HCT116 (cell line): ENCODE measurements around the gene NXT1. TPM values are rescaled to one million over a fixed set of nuclear protein-coding genes. Genes with fewer than 3 reads are reported as not detected.

ENCODE experiments used
- ATAC-seq: fragments of 200-7000 bp; cut with Tn5 transposase; 2 replicates; pipeline ENCODE4 v1.9.1; 2020; ENCODE audit warnings: mild to moderate bottlenecking, moderate library complexity
- BruUV-seq: library from RNA; stranded (reverse); fragments of 400-500 nt; replicated peaks from 2 replicates; lab custom pipeline; 2021; lab: Mats Ljungman, UMichigan
- CTCF ChIA-PET: fragments of 300-600 bp; sonication (Branson Sonifier 250); formaldehyde crosslinking; loops from one replicate; lab custom pipeline; 2021; ENCODE audit warnings: antibody characterized with exemption; lab: Charles Lee
- POLR2A ChIA-PET: fragments of 300-600, 350-600 bp; sonication (Branson Sonifier 250); formaldehyde crosslinking; loops from one replicate; lab custom pipeline; 2021; ENCODE audit warnings: antibody characterized with exemption; lab: Charles Lee
- RAD21 ChIA-PET, 2 experiments: fragments of 300-600 bp; sonication (Branson Sonifier 250); formaldehyde crosslinking; loops; one replicate each; lab custom pipeline; 2023; ENCODE audit warnings: low total read pairs in 2 of 2; ENCODE audit not compliant: uncharacterized antibody in 2 of 2, unreplicated experiment in 2 of 2, low non-redundant PET in 1 of 2; lab: Charles Lee
- DNase-seq: peaks from one replicate; pipeline ENCODE4 v3.0.0-alpha.2; 2010; ENCODE audit warnings: low read depth, low spot score
- H2AFZ ChIP-seq: fragments of 200-600 bp; shearing (Covaris generic), sonication (generic); 2 replicates; pipeline ENCODE4 v1.6.1; 2017; ENCODE audit warnings: low read depth, mixed run types, mixed read lengths, antibody characterized with exemption, low read length; ENCODE audit not compliant: poor library complexity, severe bottlenecking
- H3K27ac ChIP-seq: 2 replicates; pipeline ENCODE4 v1.5.1; 2012; ENCODE audit warnings: low read depth, low read length
- H3K27me3 ChIP-seq: fragments of 200-600 bp; sonication (generic); 2 replicates; pipeline ENCODE4 v1.6.1; 2016; ENCODE audit warnings: mixed run types, low read length, mixed read lengths; ENCODE audit not compliant: insufficient read depth
- H3K36me3 ChIP-seq, 2 experiments: fragments of 200-500 bp in 1 of 2; fragments of 200-600 bp in 1 of 2; sonication (Bioruptor generic) in 1 of 2; sonication (generic) in 1 of 2; 2 replicates each; pipeline versions ENCODE4 v1.5.1 to v1.6.1; 2014 to 2016; ENCODE audit warnings: low read length in 2 of 2, inconsistent platforms in 1 of 2, mixed read lengths in 1 of 2, mixed run types in 1 of 2; ENCODE audit not compliant: insufficient read depth in 2 of 2, control insufficient read depth in 1 of 2
- H3K4me1 ChIP-seq, 2 experiments: fragments of 200-600 bp in 1 of 2; sonication (generic) in 1 of 2; 2 replicates each; pipeline versions ENCODE4 v1.5.1 to v1.6.1; 2012 to 2017; ENCODE audit warnings: low read length in 2 of 2, inconsistent platforms in 1 of 2, mild to moderate bottlenecking in 1 of 2, mixed read lengths in 1 of 2, mixed run types in 1 of 2, moderate library complexity in 1 of 2; ENCODE audit not compliant: insufficient read depth in 2 of 2, control insufficient read depth in 1 of 2
- H3K4me2 ChIP-seq: fragments of 200-600 bp; sonication (generic); 2 replicates; pipeline ENCODE4 v1.6.1; 2017; ENCODE audit warnings: mixed run types, low read length, mixed read lengths
- H3K4me3 ChIP-seq, 2 experiments: fragments of 200-600 bp in 1 of 2; sonication (generic) in 1 of 2; replicated peaks in 1 of 2; 2 replicates each; pipeline ENCODE4 v1.5.1; 2011 to 2016; ENCODE audit warnings: low read length in 2 of 2, control low read depth in 1 of 2, low read depth in 1 of 2, mild to moderate bottlenecking in 1 of 2, mixed read lengths in 1 of 2, mixed run types in 1 of 2
- H3K79me2 ChIP-seq: fragments of 200-600 bp; sonication (generic); 2 replicates; pipeline ENCODE4 v1.6.1; 2017; ENCODE audit warnings: mild to moderate bottlenecking, mixed run types, low read length, moderate library complexity, mixed read lengths; ENCODE audit not compliant: insufficient read depth
- H3K9ac ChIP-seq: fragments of 200-600 bp; sonication (generic); 2 replicates; pipeline ENCODE4 v1.6.1; 2016; ENCODE audit warnings: low read length, mixed read lengths
- H3K9me2 ChIP-seq: fragments of 200-600 bp; sonication (generic), shearing (Covaris generic); 2 replicates; pipeline ENCODE4 v1.6.1; 2017; ENCODE audit warnings: mixed run types, mild to moderate bottlenecking, moderate library complexity; ENCODE audit not compliant: insufficient read depth
- H3K9me3 ChIP-seq, 2 experiments: fragments of 200-500 bp in 1 of 2; fragments of 200-600 bp in 1 of 2; sonication (Bioruptor generic) in 1 of 2; sonication (generic) in 1 of 2; 2 replicates each; pipeline ENCODE4 v1.6.1; 2014 to 2017; ENCODE audit warnings: low read length in 2 of 2, mixed read lengths in 2 of 2, inconsistent platforms in 1 of 2, low read depth in 1 of 2, mild to moderate bottlenecking in 1 of 2, mixed run types in 1 of 2, moderate library complexity in 1 of 2; ENCODE audit not compliant: control insufficient read depth in 1 of 2, insufficient read depth in 1 of 2
- H4K20me1 ChIP-seq: fragments of 200-600 bp; sonication (generic), shearing (Covaris generic); 2 replicates; pipeline ENCODE4 v1.6.1; 2017; ENCODE audit warnings: mixed run types, mild to moderate bottlenecking, moderate library complexity; ENCODE audit not compliant: insufficient read depth
- CEBPB ChIP-seq: IDR thresholded peaks from 2 replicates; pipeline ENCODE4 v1.6.1; 2012; ENCODE audit warnings: low read depth
- ELF1 ChIP-seq: IDR thresholded peaks from 2 replicates; pipeline ENCODE4 v1.6.1; 2012; ENCODE audit warnings: low read depth, borderline replicate concordance
- EZH2 ChIP-seq: fragments of 200-600 bp; sonication (generic); IDR thresholded peaks from 2 replicates; pipeline ENCODE4 v1.6.1; 2017; ENCODE audit warnings: antibody characterized with exemption, mixed run types
- POLR2A ChIP-seq: IDR thresholded peaks from 2 replicates; pipeline ENCODE4 v1.7.0; 2011; ENCODE audit warnings: borderline replicate concordance; ENCODE audit not compliant: insufficient read depth, insufficient read length; ENCODE audit errors: extremely low read depth
- RAD21 ChIP-seq: IDR thresholded peaks from 2 replicates; pipeline ENCODE4 v1.6.1; 2012; ENCODE audit warnings: low read depth, mild to moderate bottlenecking
- SRF ChIP-seq: IDR thresholded peaks from 2 replicates; pipeline ENCODE4 v1.6.1; 2012; ENCODE audit warnings: low read depth
- ZFX ChIP-seq: fragments of 450-650 bp; IDR thresholded peaks from 2 replicates; pipeline ENCODE4 v1.6.1; 2017
- ZNF274 ChIP-seq: fragments of 200-500 bp; sonication (Bioruptor generic); IDR thresholded peaks from 2 replicates; pipeline ENCODE4 v1.6.1; 2014; ENCODE audit warnings: mild to moderate bottlenecking, low read depth, low read length, inconsistent platforms
- intact Hi-C: fragments of 100-400 bp; cut with micrococcal nuclease; formaldehyde crosslinking; loops from 2 replicates; pipeline ENCODE4 v1.10.0; 2022
- total RNA-seq: library from RNA; stranded (reverse); gene quantifications from one replicate; pipeline ENCODE4 v1.2.1, GENCODE V29; 2021; ENCODE audit not compliant: unreplicated experiment
- TF ChIP-seq, protein P1 (sequence below), 3 experiments: fragments of 200-600 bp in 1 of 3; sonication (generic) in 1 of 3; IDR thresholded peaks in 2 of 3; conservative IDR thresholded peaks in 1 of 3; 2 replicates each; pipeline ENCODE4 v1.5.1; 2012 to 2017; ENCODE audit warnings: low read depth in 2 of 3, low read length in 2 of 3, antibody characterized with exemption in 1 of 3, borderline replicate concordance in 1 of 3, control low read depth in 1 of 3, mild to moderate bottlenecking in 1 of 3, mixed read lengths in 1 of 3, mixed run types in 1 of 3, moderate library complexity in 1 of 3; ENCODE audit not compliant: insufficient read depth in 1 of 3
- TF ChIP-seq, protein P2 (sequence below): IDR thresholded peaks from 2 replicates; pipeline ENCODE4 v1.6.1; 2012; ENCODE audit warnings: low read depth

Gene NXT1
- total RNA-seq, 1 experiment from 2014 or later = 29.9 TPM

DNA sequence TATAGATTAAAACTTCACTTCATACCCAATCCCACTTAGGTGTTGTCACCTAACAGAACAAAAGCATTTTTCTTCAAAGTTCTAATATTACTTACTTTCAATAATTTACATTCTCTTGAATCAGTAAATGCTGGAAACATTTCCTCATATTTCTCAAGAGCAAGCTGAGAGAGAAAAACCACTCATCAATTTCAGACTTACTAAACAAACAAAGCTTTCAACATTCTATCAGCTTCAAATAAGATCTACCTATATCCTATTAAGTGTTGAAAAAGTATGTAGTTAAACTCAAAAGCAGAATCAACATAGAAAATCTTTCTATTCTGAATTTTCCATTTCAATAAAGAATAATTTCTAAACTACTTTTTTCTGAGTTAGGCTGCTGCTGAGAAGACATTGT, 29.2 kb downstream of the NXT1 start:
- ATAC-seq = no peak
- no peak overlapping the region for H3K27ac ChIP-seq
- H3K27me3 ChIP-seq = no peaks in the 10 kb centered on the region
- no peak overlapping the region for H3K4me2 ChIP-seq
- H3K79me2 ChIP-seq = no peaks in the 10 kb centered on the region
- ChIA-PET CTCF (no interaction called here), POLR2A (no interaction called here), RAD21 (no interaction called here)
- H3K4me3 ChIP-seq = no peak overlapping the region
- intact Hi-C loops = no loop called here
- no peaks in the 10 kb centered on the region for H3K9me2 ChIP-seq
- TF ChIP-seq SRF (no peak), CEBPB (no peak), ELF1 (no peak), ZFX (no peak), ZNF274 (no peak), POLR2A (no peak), RAD21 (no peak), EZH2 (no peak)
- TF ChIP-seq, protein P1, sequence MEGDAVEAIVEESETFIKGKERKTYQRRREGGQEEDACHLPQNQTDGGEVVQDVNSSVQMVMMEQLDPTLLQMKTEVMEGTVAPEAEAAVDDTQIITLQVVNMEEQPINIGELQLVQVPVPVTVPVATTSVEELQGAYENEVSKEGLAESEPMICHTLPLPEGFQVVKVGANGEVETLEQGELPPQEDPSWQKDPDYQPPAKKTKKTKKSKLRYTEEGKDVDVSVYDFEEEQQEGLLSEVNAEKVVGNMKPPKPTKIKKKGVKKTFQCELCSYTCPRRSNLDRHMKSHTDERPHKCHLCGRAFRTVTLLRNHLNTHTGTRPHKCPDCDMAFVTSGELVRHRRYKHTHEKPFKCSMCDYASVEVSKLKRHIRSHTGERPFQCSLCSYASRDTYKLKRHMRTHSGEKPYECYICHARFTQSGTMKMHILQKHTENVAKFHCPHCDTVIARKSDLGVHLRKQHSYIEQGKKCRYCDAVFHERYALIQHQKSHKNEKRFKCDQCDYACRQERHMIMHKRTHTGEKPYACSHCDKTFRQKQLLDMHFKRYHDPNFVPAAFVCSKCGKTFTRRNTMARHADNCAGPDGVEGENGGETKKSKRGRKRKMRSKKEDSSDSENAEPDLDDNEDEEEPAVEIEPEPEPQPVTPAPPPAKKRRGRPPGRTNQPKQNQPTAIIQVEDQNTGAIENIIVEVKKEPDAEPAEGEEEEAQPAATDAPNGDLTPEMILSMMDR (IDR thresholded peaks at IDR 0.05 in 2 of 3, conservative IDR thresholded peaks at IDR 0.05 in 1 of 3; ENCODE audit: borderline replicate concordance in 1 of 3, insufficient read depth in 1 of 3, low read depth in 2 of 3, low read length in 2 of 3) = no peak
- TF ChIP-seq, protein P2, sequence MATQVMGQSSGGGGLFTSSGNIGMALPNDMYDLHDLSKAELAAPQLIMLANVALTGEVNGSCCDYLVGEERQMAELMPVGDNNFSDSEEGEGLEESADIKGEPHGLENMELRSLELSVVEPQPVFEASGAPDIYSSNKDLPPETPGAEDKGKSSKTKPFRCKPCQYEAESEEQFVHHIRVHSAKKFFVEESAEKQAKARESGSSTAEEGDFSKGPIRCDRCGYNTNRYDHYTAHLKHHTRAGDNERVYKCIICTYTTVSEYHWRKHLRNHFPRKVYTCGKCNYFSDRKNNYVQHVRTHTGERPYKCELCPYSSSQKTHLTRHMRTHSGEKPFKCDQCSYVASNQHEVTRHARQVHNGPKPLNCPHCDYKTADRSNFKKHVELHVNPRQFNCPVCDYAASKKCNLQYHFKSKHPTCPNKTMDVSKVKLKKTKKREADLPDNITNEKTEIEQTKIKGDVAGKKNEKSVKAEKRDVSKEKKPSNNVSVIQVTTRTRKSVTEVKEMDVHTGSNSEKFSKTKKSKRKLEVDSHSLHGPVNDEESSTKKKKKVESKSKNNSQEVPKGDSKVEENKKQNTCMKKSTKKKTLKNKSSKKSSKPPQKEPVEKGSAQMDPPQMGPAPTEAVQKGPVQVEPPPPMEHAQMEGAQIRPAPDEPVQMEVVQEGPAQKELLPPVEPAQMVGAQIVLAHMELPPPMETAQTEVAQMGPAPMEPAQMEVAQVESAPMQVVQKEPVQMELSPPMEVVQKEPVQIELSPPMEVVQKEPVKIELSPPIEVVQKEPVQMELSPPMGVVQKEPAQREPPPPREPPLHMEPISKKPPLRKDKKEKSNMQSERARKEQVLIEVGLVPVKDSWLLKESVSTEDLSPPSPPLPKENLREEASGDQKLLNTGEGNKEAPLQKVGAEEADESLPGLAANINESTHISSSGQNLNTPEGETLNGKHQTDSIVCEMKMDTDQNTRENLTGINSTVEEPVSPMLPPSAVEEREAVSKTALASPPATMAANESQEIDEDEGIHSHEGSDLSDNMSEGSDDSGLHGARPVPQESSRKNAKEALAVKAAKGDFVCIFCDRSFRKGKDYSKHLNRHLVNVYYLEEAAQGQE = no peak
- H3K9ac ChIP-seq = no peak overlapping the region
- H3K4me1 ChIP-seq = no peaks in the 10 kb centered on the region
- BruUV-seq = no TSS peak
- no peaks in the 10 kb centered on the region for H4K20me1 ChIP-seq
- no peak for DNase-seq
- 0 out of 4 replicates have a peak, but pooled peaks cover 0 to 5% of the 10 kb centered on the region in 2 experiments for H3K9me3 ChIP-seq
- peaks cover 6 to 13% of the 10 kb centered on the region in 2 experiments; a peak in 3 of 4 replicates for H3K36me3 ChIP-seq
- no peak overlapping the region for H2AFZ ChIP-seq
